ENCODE data around the gene TRAPPC6A. TPM values are rescaled to one million over a fixed set of nuclear protein-coding genes. Genes with fewer than 3 reads are reported as not detected.

TRAPPC6A gene
- total and polyA plus RNA-seq, 2 of the 13 experiments (the other 11 are each of a cell fraction or from before 2014, with no cell fraction given) = 6.5 to 21.0 TPM

DNA sequence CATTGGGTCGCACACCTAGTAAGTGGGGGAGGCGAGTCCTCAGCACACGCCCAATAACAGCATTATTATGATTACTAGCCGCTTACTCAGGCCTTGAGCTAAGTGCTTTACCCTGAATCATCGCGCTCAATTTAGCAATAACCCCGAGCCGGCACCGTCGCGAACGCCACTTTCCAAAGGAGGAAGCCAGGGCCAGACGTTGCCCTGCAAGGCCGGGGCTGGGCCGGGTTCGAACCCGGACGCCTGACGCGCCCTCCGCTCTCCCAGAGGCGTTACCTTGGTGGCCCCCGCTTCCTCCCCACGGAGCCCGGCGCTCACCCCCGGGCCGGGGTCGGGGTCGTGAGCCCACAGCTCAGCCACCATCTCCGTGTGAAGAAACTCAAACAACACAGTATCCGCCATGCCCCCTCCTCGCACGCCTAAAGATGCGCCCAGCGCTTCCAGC lies at the start of gene TRAPPC6A (continued):
- TF ChIP-seq, protein P1, sequence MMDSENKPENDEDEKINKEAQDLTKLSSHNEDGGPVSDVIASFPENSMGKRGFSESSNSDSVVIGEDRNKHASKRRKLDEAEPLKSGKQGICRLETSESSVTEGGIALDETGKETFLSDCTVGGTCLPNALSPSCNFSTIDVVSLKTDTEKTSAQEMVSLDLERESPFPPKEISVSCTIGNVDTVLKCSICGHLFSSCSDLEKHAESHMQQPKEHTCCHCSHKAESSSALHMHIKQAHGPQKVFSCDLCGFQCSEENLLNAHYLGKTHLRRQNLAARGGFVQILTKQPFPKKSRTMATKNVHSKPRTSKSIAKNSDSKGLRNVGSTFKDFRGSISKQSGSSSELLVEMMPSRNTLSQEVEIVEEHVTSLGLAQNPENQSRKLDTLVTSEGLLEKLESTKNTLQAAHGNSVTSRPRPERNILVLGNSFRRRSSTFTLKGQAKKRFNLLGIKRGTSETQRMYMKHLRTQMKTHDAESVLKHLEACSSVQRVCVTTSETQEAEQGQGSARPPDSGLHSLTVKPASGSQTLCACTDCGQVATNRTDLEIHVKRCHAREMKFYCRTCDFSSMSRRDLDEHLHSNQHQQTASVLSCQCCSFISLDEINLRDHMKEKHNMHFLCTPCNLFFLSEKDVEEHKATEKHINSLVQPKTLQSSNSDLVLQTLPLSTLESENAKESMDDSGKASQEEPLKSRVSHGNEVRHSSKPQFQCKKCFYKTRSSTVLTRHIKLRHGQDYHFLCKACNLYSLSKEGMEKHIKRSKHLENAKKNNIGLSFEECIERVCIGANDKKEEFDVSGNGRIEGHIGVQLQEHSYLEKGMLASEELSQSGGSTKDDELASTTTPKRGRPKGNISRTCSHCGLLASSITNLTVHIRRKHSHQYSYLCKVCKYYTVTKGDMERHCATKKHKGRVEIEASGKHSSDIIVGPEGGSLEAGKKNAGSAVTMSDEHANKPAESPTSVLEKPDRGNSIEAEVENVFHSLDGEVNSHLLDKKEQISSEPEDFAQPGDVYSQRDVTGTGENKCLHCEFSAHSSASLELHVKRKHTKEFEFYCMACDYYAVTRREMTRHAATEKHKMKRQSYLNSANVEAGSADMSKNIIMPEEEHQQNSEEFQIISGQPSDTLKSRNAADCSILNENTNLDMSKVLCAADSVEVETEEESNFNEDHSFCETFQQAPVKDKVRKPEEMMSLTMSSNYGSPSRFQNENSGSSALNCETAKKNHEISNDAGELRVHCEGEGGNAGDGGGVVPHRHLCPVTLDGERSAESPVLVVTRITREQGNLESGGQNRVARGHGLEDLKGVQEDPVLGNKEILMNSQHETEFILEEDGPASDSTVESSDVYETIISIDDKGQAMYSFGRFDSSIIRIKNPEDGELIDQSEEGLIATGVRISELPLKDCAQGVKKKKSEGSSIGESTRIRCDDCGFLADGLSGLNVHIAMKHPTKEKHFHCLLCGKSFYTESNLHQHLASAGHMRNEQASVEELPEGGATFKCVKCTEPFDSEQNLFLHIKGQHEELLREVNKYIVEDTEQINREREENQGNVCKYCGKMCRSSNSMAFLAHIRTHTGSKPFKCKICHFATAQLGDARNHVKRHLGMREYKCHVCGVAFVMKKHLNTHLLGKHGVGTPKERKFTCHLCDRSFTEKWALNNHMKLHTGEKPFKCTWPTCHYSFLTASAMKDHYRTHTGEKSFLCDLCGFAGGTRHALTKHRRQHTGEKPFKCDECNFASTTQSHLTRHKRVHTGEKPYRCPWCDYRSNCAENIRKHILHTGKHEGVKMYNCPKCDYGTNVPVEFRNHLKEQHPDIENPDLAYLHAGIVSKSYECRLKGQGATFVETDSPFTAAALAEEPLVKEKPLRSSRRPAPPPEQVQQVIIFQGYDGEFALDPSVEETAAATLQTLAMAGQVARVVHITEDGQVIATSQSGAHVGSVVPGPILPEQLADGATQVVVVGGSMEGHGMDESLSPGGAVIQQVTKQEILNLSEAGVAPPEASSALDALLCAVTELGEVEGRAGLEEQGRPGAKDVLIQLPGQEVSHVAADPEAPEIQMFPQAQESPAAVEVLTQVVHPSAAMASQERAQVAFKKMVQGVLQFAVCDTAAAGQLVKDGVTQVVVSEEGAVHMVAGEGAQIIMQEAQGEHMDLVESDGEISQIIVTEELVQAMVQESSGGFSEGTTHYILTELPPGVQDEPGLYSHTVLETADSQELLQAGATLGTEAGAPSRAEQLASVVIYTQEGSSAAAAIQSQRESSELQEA (CRISPR knock-in tag; IDR thresholded peaks at IDR 0.05; ENCODE audit: not compliant biosample characterization) = no peak
- TF ChIP-seq KLF9 (CRISPR knock-in tag; IDR thresholded peaks at IDR 0.05; ENCODE audit: low read depth) = no peak
- TF ChIP-seq MXD4 (CRISPR knock-in tag; IDR thresholded peaks at IDR 0.05) = peak; percentile 68; the same call in 1 of the 2 replicates
- TF ChIP-seq ZSCAN9 (CRISPR knock-in tag; IDR thresholded peaks at IDR 0.05; ENCODE audit: borderline replicate concordance) = no peak
- no peak for TF ChIP-seq ZNF20 (CRISPR knock-in tag; IDR thresholded peaks at IDR 0.05)
- TF ChIP-seq, protein P2, sequence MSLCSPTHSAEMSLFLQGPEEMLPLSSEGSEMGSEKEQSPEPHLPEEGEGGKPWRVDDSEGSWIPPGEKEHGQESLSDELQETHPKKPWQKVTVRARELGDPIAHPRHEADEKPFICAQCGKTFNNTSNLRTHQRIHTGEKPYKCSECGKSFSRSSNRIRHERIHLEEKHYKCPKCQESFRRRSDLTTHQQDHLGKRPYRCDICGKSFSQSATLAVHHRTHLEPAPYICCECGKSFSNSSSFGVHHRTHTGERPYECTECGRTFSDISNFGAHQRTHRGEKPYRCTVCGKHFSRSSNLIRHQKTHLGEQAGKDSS (CRISPR knock-in tag; IDR thresholded peaks at IDR 0.05; ENCODE audit: borderline replicate concordance, low read depth) = no peak
- no peak for TF ChIP-seq FOXK1 (CRISPR knock-in tag; IDR thresholded peaks at IDR 0.05; ENCODE audit: borderline replicate concordance, low read depth)
- no peak for TF ChIP-seq ZSCAN31 (CRISPR knock-in tag; IDR thresholded peaks at IDR 0.05; ENCODE audit: low read depth)
- TF ChIP-seq, protein P3, sequence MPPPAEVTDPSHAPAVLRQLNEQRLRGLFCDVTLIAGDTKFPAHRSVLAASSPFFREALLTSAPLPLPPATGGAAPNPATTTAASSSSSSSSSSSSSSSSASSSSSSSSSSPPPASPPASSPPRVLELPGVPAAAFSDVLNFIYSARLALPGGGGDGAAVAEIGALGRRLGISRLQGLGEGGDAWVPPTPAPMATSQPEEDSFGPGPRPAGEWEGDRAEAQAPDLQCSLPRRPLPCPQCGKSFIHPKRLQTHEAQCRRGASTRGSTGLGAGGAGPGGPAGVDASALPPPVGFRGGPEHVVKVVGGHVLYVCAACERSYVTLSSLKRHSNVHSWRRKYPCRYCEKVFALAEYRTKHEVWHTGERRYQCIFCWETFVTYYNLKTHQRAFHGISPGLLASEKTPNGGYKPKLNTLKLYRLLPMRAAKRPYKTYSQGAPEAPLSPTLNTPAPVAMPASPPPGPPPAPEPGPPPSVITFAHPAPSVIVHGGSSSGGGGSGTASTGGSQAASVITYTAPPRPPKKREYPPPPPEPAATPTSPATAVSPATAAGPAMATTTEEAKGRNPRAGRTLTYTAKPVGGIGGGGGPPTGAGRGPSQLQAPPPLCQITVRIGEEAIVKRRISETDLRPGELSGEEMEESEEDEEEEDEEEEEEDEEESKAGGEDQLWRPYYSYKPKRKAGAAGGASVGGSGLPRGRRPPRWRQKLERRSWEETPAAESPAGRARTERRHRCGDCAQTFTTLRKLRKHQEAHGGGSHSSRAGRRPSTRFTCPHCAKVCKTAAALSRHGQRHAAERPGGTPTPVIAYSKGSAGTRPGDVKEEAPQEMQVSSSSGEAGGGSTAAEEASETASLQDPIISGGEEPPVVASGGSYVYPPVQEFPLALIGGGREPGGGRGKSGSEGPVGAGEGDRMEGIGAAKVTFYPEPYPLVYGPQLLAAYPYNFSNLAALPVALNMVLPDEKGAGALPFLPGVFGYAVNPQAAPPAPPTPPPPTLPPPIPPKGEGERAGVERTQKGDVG (CRISPR knock-in tag; IDR thresholded peaks at IDR 0.05; ENCODE audit: borderline replicate concordance) = no peak
- TF ChIP-seq ZFP36 (IDR thresholded peaks at IDR 0.05; ENCODE audit: borderline replicate concordance, low read depth, low read length, partially characterized antibody) = no peak
- TF ChIP-seq MIER2 (CRISPR knock-in tag; IDR thresholded peaks at IDR 0.05) = no peak
- TF ChIP-seq FOXO1 (CRISPR knock-in tag; IDR thresholded peaks at IDR 0.05) = no peak
- TF ChIP-seq, protein P4, sequence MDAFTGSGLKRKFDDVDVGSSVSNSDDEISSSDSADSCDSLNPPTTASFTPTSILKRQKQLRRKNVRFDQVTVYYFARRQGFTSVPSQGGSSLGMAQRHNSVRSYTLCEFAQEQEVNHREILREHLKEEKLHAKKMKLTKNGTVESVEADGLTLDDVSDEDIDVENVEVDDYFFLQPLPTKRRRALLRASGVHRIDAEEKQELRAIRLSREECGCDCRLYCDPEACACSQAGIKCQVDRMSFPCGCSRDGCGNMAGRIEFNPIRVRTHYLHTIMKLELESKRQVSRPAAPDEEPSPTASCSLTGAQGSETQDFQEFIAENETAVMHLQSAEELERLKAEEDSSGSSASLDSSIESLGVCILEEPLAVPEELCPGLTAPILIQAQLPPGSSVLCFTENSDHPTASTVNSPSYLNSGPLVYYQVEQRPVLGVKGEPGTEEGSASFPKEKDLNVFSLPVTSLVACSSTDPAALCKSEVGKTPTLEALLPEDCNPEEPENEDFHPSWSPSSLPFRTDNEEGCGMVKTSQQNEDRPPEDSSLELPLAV (CRISPR knock-in tag; conservative IDR thresholded peaks at IDR 0.05; ENCODE audit: low read depth) = no peak
- TF ChIP-seq, protein P5, sequence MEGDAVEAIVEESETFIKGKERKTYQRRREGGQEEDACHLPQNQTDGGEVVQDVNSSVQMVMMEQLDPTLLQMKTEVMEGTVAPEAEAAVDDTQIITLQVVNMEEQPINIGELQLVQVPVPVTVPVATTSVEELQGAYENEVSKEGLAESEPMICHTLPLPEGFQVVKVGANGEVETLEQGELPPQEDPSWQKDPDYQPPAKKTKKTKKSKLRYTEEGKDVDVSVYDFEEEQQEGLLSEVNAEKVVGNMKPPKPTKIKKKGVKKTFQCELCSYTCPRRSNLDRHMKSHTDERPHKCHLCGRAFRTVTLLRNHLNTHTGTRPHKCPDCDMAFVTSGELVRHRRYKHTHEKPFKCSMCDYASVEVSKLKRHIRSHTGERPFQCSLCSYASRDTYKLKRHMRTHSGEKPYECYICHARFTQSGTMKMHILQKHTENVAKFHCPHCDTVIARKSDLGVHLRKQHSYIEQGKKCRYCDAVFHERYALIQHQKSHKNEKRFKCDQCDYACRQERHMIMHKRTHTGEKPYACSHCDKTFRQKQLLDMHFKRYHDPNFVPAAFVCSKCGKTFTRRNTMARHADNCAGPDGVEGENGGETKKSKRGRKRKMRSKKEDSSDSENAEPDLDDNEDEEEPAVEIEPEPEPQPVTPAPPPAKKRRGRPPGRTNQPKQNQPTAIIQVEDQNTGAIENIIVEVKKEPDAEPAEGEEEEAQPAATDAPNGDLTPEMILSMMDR (CRISPR knock-in tag; IDR thresholded peaks at IDR 0.05) = no peak

Data from HepG2 (cell line).